K562 (cell line): ENCODE measurements around the gene MYO3B. TPM values are rescaled to one million over a fixed set of nuclear protein-coding genes. Genes with fewer than 3 reads are reported as not detected.

Experiments
- ATAC-seq: fragments of 200-7000 bp; cut with Tn5 transposase; 3 replicates; pipeline ENCODE4 v1.9.1; 2020; ENCODE audit warnings: moderate library complexity
- BruUV-seq: library from RNA; stranded (reverse); fragments of 400-500 nt; replicated peaks from 2 replicates; lab custom pipeline; 2021; lab: Mats Ljungman, UMichigan
- CTCF ChIA-PET: fragments of 300-600 bp; formaldehyde crosslinking; extraction: SDS; loops from one replicate; lab custom pipeline; 2021; ENCODE audit warnings: low intra/inter-chr PET ratio; lab: Yijun Ruan, JAX
- POLR2A ChIA-PET: fragments of 300-600, 350-650 bp; sonication (Branson Sonifier 250); formaldehyde crosslinking; extraction: SDS; loops from one replicate; lab custom pipeline; 2021; ENCODE audit warnings: antibody characterized with exemption, inconsistent platforms; lab: Yijun Ruan, JAX
- DNase-seq, 4 experiments: peaks; one replicate each; pipeline versions ENCODE4 v3.0.0 to v3.0.0-alpha.2; 2011 to 2018; ENCODE audit warnings: low spot score in 3 of 4, mixed read lengths in 3 of 4; ENCODE audit errors: extremely low read depth in 1 of 4
- FAIRE-seq: peaks from 2 replicates; lab custom pipeline; 2011; peaks lifted over from hg19 to GRCh38; lab: Jason Lieb, UNC
- H2AFZ ChIP-seq: 2 replicates; pipeline ENCODE4 v1.6.0; 2011; ENCODE audit warnings: low read depth, low read length, control low read depth, inconsistent platforms
- H3K27ac ChIP-seq: fragments of 200-600 bp; 3 replicates; pipeline ENCODE4 v1.8.0; 2011; ENCODE audit warnings: low read depth, mild to moderate bottlenecking, control low read depth, inconsistent platforms, low read length, moderate library complexity, mixed read lengths; ENCODE audit errors: extremely low read depth
- H3K27me3 ChIP-seq, 2 experiments: fragments of 300-600 bp in 1 of 2; 2 replicates in 1 of 2; 3 replicates in 1 of 2; pipeline versions ENCODE4 v1.6.0 to v1.8.0; 2011; ENCODE audit warnings: inconsistent platforms in 2 of 2, low read length in 2 of 2, mild to moderate bottlenecking in 1 of 2, mixed read lengths in 1 of 2, moderate library complexity in 1 of 2; ENCODE audit not compliant: control insufficient read depth in 2 of 2, insufficient read depth in 2 of 2
- H3K36me3 ChIP-seq: fragments of 300-600 bp; 3 replicates; pipeline ENCODE4 v1.8.0; 2011; ENCODE audit warnings: mild to moderate bottlenecking, low read length, inconsistent platforms; ENCODE audit not compliant: control insufficient read depth, insufficient read depth
- H3K4me1 ChIP-seq, 2 experiments: fragments of 200-600 bp in 1 of 2; replicated peaks in 1 of 2; 2 replicates in 1 of 2; 3 replicates in 1 of 2; pipeline versions ENCODE4 v1.5.1 to v1.8.0; 2011; ENCODE audit warnings: inconsistent platforms in 2 of 2, low read length in 2 of 2, mild to moderate bottlenecking in 1 of 2, mixed read lengths in 1 of 2, moderate library complexity in 1 of 2; ENCODE audit not compliant: control insufficient read depth in 2 of 2, insufficient read depth in 2 of 2
- H3K4me2 ChIP-seq: 2 replicates; pipeline ENCODE4 v1.6.1; 2011; ENCODE audit warnings: low read length, control low read depth, inconsistent platforms, mixed read lengths; ENCODE audit not compliant: insufficient read depth
- H3K4me3 ChIP-seq: fragments of 200-600 bp; sonication (generic), shearing (Covaris generic); 2 replicates; pipeline ENCODE4 v1.5.1; 2016; ENCODE audit warnings: control low read depth, inconsistent platforms
- H3K79me2 ChIP-seq: fragments of 200-600 bp; 3 replicates; pipeline ENCODE4 v1.8.0; 2011; ENCODE audit warnings: low read length, inconsistent platforms; ENCODE audit not compliant: control insufficient read depth, insufficient read depth
- H3K9ac ChIP-seq, 2 experiments: 2 replicates each; pipeline versions ENCODE4 v1.6.0 to v1.6.1; 2011; ENCODE audit warnings: low read depth in 2 of 2, low read length in 2 of 2, control low read depth in 1 of 2, inconsistent platforms in 1 of 2, mild to moderate bottlenecking in 1 of 2, mixed read lengths in 1 of 2; ENCODE audit not compliant: insufficient read depth in 1 of 2
- H3K9me1 ChIP-seq: one replicate; pipeline ENCODE4 v1.6.0; 2011; ENCODE audit warnings: inconsistent platforms, mild to moderate bottlenecking, low read length, moderate library complexity; ENCODE audit not compliant: control insufficient read depth, insufficient read depth
- H3K9me3 ChIP-seq: replicated peaks from 2 replicates; pipeline ENCODE4 v1.5.1; 2011; ENCODE audit warnings: low read depth, low read length, inconsistent platforms; ENCODE audit not compliant: control insufficient read depth, insufficient read depth
- H4K20me1 ChIP-seq: replicated peaks from 2 replicates; pipeline ENCODE4 v1.6.1; 2011; ENCODE audit warnings: low read length, inconsistent platforms, mixed read lengths; ENCODE audit not compliant: control insufficient read depth, insufficient read depth
- ETV6 ChIP-seq, 3 experiments: fragments of 150-350 bp in 1 of 3; sonication (generic) in 1 of 3; formaldehyde crosslinking in 1 of 3; IDR thresholded peaks; 2 replicates each; pipeline versions ENCODE4 v1.6.1 to v1.8.0; 2014 to 2022; ENCODE audit warnings: borderline replicate concordance in 2 of 3, low read depth in 2 of 3, antibody characterized with exemption in 1 of 3, low read length in 1 of 3, mild to moderate bottlenecking in 1 of 3, missing genetic modification reagents in 1 of 3
- FOXA1 ChIP-seq: fragments of 450-650 bp; IDR thresholded peaks from 2 replicates; pipeline ENCODE4 v1.6.1; 2016; ENCODE audit warnings: mild to moderate bottlenecking, borderline replicate concordance
- GABPB1 ChIP-seq: sonication (generic); formaldehyde crosslinking; IDR thresholded peaks from 2 replicates; pipeline ENCODE4 v1.8.0; 2022; ENCODE audit warnings: mild to moderate bottlenecking, missing genetic modification reagents
- KLF16 ChIP-seq: IDR thresholded peaks from 2 replicates; pipeline ENCODE4 v1.6.1; 2016; ENCODE audit warnings: antibody characterized with exemption
- RBM17 ChIP-seq: fragments of 200-400 bp; formaldehyde crosslinking; IDR thresholded peaks from 2 replicates; pipeline ENCODE4 v1.6.1; 2017; ENCODE audit warnings: low read depth, mild to moderate bottlenecking, low read length, borderline replicate concordance
- RFX7 ChIP-seq: fragments of 250-450 bp; sonication (Bioruptor Pico); IDR thresholded peaks from 2 replicates; pipeline ENCODE4 v1.5.1; 2021; ENCODE audit warnings: mild to moderate bottlenecking
- RUNX1 ChIP-seq: sonication (generic); IDR thresholded peaks from 2 replicates; pipeline ENCODE4 v1.6.1; 2016; ENCODE audit warnings: antibody characterized with exemption, low read depth
- TEAD1 ChIP-seq, 2 experiments: fragments of 450-650 bp in 1 of 2; sonication (generic) in 1 of 2; formaldehyde crosslinking; IDR thresholded peaks; 2 replicates each; pipeline versions ENCODE4 v1.4.0 to v1.8.0; 2020 to 2022; ENCODE audit warnings: mild to moderate bottlenecking in 2 of 2, missing genetic modification reagents in 1 of 2
- TOE1 ChIP-seq, 2 experiments: fragments of 450-650 bp in 1 of 2; sonication (generic) in 1 of 2; formaldehyde crosslinking in 1 of 2; IDR thresholded peaks; 2 replicates each; pipeline versions ENCODE4 v1.7.1 to v1.8.0; 2016 to 2022; ENCODE audit warnings: borderline replicate concordance in 2 of 2, mild to moderate bottlenecking in 2 of 2, antibody characterized with exemption in 1 of 2, inconsistent platforms in 1 of 2, low read depth in 1 of 2, missing genetic modification reagents in 1 of 2, moderate library complexity in 1 of 2
- ZNF224 ChIP-seq: sonication (generic); formaldehyde crosslinking; IDR thresholded peaks from 2 replicates; pipeline ENCODE4 v1.8.0; 2022; ENCODE audit warnings: mild to moderate bottlenecking, missing genetic modification reagents
- WGBS: fragments of 100-300 bp; shearing (Covaris generic); methylation state at CpG from one replicate; pipeline ENCODE4 v1.1.6; 2016; ENCODE audit warnings: low coverage, mixed read lengths; ENCODE audit not compliant: insufficient coverage; ENCODE audit errors: missing lambda C conversion rate; 5-methylcytosine and 5-hydroxymethylcytosine counted together
- in situ Hi-C: fragments of 300-500 bp; cut with MboI; formaldehyde crosslinking; loops from 4 replicates; pipeline ENCODE4 v1.15.0; 2018; ENCODE audit warnings: inconsistent platforms, mixed read lengths
- intact Hi-C: fragments of 100-400 bp; cut with micrococcal nuclease; formaldehyde crosslinking; loops from 2 replicates; pipeline ENCODE4 v1.14.2; 2022
- polyA plus RNA-seq, 8 experiments: library from polyadenylated mRNA; depleted of rRNA in 4 of 8; stranded (reverse) in 5 of 8; unstranded in 3 of 8; fragments of >200 nt; fragmentation: Nextera tagmentation in 2 of 8; fragmentation: Illumina TruSeq in 1 of 8; extraction: Ambion mirVana in 2 of 8; extraction: Trizol in 1 of 8; gene quantifications; 2 replicates each; pipeline versions ENCODE4 v1.2.1 to v1.2.3, GENCODE V29; 2011 to 2014; ENCODE audit warnings: inconsistent platforms in 1 of 8, missing spikeins in 1 of 8
- total RNA-seq, 7 experiments: library from RNA; depleted of rRNA in 6 of 7; stranded (reverse); fragments of >200 nt in 6 of 7; fragmentation: Illumina TruSeq in 2 of 7; extraction: Trizol in 2 of 7; gene quantifications; 2 replicates each; pipeline versions ENCODE4 v1.2.1 to v1.2.3, GENCODE V29; 2011 to 2021; ENCODE audit warnings: low replicate concordance in 1 of 7

The MYO3B gene
- total and polyA plus RNA-seq, 9 of the 15 experiments (the other 6 are each of a cell fraction or from before 2014, with no cell fraction given), result 2.7 to 6.5 (median 3.6) TPM

GRCh38 chr2:170518911-170519310 is 341.0 kb downstream of the MYO3B start:
- no peak for TF ChIP-seq ETV6 (IDR thresholded peaks at IDR 0.05; ENCODE audit: borderline replicate concordance in 1 of 2, low read depth in 2 of 2, low read length in 1 of 2)
- TF ChIP-seq ETV6 (CRISPR knock-in tag; IDR thresholded peaks at IDR 0.05; ENCODE audit: borderline replicate concordance), result no peak
- TF ChIP-seq RUNX1, result no peak
- TF ChIP-seq RBM17, result no peak
- TF ChIP-seq TOE1 (IDR thresholded peaks at IDR 0.05; ENCODE audit: borderline replicate concordance), result no peak
- no peak for TF ChIP-seq TOE1 (CRISPR knock-in tag; IDR thresholded peaks at IDR 0.05; ENCODE audit: borderline replicate concordance, low read depth)
- no peak for TF ChIP-seq TEAD1 (CRISPR knock-in tag; IDR thresholded peaks at IDR 0.05)
- TF ChIP-seq RFX7 (CRISPR knock-in tag), result no peak
- no peak for TF ChIP-seq FOXA1
- TF ChIP-seq GABPB1 (CRISPR knock-in tag), result no peak
- TF ChIP-seq ZNF224 (CRISPR knock-in tag), result no peak
- TF ChIP-seq KLF16, result no peak
- TF ChIP-seq, all 486 proteins: peak for 0
- Histone ChIP-seq H3K9ac (no peak overlapping the region), H3K27me3 (no peaks in the 10 kb centered on the region; a peak in 2 of 5 replicates), H3K9me1 (no peaks in the 10 kb centered on the region), H3K79me2 (no peaks in the 10 kb centered on the region), H3K9me3 (no peaks in the 10 kb centered on the region), H3K4me1 (no peaks in the 10 kb centered on the region; a peak in 1 of 5 replicates), H3K36me3 (no peaks in the 10 kb centered on the region), H3K4me3 (no peak overlapping the region), H3K4me2 (no peak overlapping the region), H4K20me1 (no peaks in the 10 kb centered on the region; the same call in 1 of the 2 replicates), H3K27ac (no peak overlapping the region), H2AFZ (no peak overlapping the region)
- in situ Hi-C loops (no loop called here), intact Hi-C loops (no loop called here)
- 2% methylated on average over 2 of the region's 2 CpGs for WGBS
- FAIRE-seq, result no peak
- CTCF ChIA-PET, result no interaction called here
- POLR2A ChIA-PET, result interaction anchor here (0.6 to 0.9 kb wide), 3 partner anchors 17 to 679 kb away, joined by 3 read pairs; no protein-coding TSS in a partner anchor
- DNase-seq, result no peak
- no peak for ATAC-seq
- BruUV-seq, result no TSS peak
